HG03025 (cell line): Measurements from ENCODE around the gene DNAJA2.

Experiments used
- ATAC-seq: cut with Tn5 transposase; IDR thresholded peaks from one replicate; pipeline ENCODE4 v1.9.1; 2021; ENCODE audit warnings: mild to moderate bottlenecking, moderate library complexity; ENCODE audit not compliant: unreplicated experiment, low FRiP score

The DNAJA2 gene

GRCh38 chr16:46906360-46907060, 67.0 kb downstream of the DNAJA2 start:
- ATAC-seq = no peak
